NCI-H1436 (cell line): ENCODE results near the gene TMEM151B.

Experiments used
- DNase-seq: peaks from one replicate; lab custom pipeline; 2025; lab: John Stamatoyannopoulos, UW

The TMEM151B gene

DNA sequence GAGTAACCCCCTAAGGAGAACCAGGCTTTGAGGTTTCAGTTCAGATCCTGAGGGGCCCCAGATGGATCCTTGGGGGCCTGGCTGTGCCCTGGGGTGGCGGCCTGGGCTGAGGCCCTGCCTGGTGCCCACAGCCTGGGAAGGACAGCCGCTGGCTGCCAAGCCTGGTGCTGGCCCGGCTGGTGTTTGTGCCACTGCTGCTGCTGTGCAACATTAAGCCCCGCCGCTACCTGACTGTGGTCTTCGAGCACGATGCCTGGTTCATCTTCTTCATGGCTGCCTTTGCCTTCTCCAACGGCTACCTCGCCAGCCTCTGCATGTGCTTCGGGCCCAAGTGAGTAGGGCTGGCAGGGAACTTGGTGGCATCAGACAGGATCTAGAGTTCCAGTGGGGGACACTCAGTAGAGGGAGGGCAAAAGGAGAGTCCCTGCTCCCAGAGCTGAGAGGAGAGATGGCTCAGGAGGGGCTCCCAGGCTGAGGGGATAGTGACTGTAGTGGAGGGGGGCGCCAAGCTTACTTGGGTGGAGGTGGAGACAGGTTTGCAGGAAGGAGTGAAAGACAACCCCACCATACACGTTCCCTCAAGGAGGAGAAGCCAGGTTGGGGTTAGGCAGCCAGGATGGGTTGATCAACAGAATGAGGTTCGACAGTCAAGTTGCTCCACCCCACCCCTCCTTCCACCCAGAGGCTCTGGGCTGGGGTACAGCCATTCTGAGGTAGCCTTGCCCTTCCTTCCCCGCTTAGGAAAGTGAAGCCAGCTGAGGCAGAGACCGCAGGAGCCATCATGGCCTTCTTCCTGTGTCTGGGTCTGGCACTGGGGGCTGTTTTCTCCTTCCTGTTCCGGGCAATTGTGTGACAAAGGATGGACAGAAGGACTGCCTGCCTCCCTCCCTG is 37.3 kb upstream of the TMEM151B start:
- DNase-seq = no peak

DNA sequence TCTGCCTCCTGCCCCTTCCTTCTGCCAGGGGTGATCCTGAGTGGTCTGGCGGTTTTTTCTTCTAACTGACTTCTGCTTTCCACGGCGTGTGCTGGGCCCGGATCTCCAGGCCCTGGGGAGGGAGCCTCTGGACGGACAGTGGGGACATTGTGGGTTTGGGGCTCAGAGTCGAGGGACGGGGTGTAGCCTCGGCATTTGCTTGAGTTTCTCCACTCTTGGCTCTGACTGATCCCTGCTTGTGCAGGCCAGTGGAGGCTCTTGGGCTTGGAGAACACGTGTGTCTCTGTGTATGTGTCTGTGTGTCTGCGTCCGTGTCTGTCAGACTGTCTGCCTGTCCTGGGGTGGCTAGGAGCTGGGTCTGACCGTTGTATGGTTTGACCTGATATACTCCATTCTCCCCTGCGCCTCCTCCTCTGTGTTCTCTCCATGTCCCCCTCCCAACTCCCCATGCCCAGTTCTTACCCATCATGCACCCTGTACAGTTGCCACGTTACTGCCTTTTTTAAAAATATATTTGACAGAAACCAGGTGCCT is 36.6 kb upstream of the TMEM151B start:
- no peak for DNase-seq

DNA sequence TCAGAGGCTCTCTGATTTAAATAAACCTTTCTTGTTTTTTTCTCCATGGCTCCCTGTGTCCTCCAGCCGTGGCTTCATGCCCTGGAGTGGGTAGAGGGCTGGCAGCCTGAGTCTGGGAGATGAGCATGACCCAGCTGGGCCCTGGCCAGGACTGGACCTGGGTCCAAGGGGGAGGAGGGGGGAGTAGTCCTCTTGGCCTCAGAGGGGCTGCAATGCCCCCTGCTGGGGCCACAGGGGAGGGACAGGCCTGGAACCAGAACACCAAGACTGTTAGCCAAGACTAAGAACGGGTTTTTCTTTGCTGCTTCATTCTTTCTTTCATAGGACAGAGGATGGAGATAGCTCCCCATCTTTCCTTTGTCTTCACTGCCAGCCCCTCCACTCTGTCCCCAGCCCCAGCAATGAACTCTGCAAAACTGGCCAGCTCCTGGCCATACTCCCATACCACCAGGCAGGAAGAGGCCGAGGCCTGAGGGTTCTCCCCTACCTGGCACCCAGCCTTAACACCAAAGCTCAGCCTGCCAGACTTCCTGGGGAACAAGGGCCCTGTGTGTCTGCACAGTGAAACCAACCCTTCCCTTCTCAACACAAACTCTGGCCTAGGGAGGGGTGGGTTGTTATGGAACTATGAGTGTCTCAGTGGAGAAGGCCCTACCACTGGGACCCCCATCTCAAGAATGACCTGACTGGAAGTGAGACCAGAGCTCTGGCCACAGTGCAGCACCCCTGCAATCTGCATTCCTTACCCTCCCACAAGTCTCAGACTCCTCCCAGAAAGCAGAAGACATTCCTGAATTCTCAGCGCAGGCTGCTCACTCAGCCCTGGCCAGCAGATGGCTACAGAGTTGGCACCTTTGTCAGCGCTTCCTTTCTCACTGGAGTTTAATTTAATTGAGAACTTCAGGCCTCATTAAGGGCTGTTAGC is 35.9 kb upstream of the TMEM151B start:
- no peak for DNase-seq

DNA sequence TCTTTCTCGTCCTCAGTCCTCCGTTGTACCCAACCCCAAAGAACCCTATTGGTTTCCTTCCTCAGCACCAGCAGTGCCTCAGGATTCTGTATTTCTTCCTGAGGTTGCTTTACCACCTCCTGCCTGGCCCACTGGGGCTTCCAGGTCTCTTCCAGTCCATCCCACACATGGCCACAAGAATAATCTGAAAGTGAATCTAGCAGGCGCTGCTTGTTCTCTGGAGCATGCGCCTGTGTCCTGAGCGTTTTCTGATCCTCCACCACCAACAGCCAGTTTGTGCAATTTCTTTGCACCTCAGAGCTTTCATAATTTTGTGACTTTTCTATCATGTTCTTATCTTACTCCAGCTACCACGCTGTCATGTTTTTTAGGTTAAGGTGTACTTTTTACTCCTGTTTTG is 35.0 kb upstream of the TMEM151B start:
- DNase-seq = no peak

DNA sequence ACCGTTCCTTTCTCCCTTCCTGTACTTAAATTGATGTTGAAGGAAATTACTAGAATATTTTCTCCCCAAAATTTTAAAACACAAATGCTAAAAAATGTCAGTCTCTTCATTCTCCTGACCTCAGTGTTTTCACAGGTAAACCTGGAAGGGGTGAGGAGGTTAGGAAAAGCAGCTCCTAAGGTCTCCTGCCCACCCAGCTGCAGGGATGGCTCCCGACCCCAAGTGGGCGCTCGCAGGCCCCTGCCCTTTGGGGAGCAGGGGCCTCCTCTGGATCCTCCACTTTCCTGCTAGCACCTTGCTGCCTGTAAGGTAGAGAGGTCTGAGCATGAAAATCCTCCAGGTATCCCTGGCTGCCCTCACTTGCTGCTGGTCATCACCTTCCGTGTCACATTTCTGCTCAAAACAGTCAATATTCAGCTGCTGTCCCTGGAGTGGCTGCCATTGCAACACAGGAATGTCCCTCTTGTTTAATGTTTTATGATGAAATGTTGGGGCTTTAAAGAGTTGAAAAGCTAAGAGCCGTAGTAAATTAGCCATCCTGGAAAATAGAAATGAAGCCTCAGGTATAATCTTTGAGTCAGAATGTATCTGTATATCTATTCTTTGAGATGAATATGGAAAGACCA is 34.2 kb upstream of the TMEM151B start:
- DNase-seq = no peak

DNA sequence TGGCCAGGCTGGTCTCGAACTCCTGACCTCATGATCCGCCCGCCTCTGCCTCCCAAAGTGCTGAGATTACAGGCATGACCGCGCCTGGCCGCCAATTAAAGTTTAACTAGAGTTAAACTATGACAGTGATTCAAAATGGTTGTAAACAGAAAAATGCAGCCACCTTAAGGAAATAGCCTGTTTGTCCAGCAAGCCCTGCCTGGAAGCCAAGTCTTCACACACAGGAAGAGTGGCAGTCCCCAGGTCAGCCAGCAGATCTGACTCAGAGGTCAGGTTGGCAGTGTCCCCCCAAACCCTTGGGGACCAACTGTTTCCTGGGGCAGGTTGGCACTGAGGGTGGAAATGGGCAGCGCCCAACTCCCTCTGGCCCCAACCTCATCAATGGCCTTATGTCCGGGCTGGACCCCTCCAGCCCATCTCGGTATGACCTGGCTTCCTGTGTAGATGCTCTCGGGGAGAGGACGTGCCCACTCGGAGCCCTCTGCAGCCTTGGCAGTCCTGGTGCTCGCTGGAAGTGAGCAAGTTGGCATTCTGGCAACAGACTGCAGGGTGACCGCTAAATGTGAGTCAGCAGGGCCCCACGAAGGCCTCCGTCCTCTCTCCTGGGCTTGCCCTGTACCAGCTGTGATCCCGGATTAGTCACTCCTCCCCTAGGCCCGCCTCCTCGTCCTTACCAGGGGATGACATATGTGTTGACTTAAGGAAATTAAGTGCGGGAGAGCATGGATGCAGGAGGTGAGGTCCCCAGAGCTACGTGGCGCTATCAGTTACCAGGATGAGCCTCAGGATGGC is 33.0 kb upstream of the TMEM151B start:
- DNase-seq = peak; percentile 80

DNA sequence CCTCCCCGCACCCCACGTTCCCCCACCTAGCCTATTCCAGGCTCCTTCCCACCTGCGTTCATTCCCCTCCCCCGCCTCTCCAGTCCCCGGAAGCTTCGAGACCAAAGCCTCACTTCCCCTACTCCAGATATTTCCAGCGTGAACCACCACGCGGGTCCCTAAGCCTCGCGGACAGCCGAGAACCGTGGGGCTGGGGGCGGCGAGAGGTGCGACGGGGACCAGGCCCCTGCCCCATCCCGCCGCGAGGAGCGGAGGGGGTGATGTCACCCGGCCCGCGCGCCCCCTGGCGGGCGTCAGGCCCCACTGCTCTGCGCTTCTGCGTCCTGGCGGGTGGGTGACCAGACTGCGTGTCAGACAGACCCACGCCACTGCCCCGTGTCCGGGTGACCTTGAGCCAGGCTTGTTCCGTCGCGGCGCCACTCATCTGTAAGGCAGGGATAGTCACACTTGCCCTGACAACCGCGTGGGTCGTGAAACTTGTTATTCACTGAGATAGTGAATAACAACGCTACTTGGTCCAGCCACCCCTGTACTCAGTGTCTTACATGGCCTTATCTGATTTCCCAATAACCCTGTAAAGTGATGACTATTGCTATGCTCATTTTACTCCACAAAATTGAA is 32.3 kb upstream of the TMEM151B start:
- peak; percentile 69 for DNase-seq

DNA sequence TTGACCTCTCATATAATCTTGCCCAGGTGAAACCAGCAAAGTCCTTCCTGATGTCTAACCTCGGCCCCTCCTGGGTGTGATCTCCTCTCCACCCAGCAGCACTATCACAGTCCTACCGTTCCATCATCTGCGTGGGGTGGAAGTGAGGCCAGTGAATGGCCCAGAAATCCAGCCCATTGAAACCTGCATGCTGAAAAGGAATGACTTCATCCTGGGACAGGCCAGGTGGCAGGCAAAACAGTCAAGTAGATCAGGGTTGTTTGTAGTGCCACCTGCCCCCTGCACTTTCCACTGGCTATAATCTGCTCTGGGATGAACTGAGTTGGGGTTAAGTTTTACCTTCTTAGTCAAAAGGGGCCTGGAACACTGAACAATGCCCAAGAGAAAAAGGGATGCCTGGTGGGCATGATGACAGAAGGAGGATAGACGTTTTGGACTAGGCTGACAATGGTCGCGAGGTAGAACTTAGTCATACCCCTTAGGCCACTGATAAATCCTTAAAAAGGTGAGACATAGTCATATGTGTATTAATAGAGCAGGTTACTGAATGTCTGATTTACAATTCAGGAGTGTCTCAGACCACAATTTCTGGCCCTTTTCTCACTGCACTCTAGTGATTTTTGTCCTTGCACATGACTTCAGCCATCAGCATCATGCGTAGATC is 31.4 kb upstream of the TMEM151B start:
- DNase-seq = no peak

DNA sequence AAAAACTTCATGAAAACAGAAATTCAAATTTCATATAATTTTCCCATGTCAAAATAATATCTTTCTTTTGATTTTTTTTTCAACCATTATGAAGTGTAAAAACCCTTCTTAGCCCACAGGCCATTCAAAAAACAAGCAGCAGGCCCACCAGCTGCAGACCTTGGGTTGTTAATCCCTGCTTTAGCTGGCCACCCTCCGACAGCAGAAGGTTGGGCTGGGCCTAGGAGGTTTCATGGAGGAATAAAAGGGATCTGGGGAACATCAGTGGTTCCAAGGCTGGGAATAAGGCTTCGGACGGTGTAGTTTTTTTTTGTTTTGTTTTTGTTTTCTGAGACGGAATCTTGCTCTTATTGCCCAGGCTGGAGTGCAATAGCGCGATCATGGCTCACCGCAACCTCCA is 26.9 kb upstream of the TMEM151B start:
- DNase-seq = no peak

DNA sequence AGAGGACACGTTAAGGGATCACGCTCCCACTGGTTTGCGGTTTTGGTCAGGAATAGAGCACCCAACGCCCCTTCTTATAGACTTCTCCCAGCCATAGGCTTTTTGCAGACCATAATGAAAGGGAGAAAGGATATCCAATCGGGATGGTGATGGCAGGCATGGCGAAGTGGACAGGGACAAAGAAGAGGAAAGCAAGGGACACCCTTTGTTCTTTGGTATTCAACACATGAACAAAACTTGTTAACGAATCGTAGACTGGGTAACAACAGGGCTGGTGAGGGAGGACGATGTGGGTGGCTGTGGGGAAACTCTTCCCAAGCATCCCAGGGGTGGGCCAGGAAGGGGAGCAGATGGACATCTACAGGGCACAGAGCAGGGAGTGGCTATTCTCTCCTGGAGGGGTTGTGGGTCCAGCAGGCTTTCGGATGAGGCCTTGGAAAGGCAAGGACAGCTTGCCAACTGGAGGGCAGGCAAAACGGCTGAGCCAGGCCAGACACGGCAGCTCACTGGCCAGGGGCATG is 24.8 kb upstream of the TMEM151B start:
- no peak for DNase-seq

DNA sequence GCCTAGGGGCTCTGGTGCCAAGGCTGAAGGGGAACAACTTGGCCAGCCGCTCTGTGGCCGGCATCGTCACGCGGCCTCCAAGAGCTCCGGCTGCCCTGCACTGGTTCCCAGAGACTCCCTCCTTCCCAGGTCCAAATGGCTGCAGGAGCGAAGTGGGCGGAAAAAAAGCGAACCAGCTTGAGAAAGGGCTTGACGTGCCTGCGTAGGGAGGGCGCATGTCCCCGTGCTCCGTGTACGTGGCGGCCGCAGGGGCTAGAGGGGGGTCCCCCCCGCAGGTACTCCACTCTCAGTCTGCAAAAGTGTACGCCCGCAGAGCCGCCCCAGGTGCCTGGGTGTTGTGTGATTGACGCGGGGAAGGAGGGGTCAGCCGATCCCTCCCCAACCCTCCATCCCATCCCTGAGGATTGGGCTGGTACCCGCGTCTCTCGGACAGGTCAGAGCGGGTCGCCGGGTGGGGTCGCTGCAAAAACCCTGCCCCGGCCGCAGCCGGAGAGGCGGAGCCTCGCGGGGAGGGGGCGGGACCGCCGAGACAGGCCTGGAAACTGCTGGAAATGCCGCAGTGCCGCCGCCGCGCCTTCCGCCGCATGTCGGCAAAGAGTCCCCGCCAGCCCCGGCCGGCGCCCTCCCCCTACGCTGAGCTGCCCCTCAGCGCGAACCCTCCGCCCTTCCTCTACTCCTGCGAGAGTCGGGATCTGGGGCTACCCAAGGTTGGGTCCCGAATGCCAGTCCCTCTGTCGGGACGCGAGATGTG is 24.2 kb upstream of the TMEM151B start:
- peak; percentile 71 for DNase-seq

DNA sequence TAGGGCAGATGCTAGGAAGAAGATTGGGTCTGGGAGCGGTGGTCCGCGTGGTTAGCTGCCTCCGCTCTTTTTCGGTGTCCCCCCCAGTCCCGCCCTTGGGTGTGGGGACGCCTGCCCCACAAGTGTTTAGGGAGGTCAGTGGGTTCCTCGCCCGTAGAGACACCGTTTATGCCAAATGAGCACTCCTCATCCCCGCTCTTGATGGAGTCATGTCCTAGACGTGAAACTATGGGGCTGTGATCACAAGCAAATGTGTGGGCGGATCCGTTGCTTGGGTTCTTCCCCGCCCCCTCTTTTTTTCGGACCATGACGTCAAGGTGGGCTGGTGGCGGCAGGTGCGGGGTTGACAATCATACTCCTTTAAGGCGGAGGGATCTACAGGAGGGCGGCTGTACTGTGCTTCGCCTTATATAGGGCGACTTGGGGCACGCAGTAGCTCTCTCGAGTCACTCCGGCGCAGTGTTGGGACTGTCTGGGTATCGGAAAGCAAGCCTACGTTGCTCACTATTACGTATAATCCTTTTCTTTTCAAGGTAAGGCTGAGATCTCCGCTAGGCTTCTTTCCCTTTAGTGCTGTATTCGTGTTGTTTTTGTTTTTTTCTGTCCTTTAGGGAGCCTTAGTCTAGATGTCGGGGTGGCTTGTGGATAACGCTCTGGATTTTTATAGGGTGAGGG is 23.4 kb upstream of the TMEM151B start, which contains the start of gene HSP90AB1:
HSP90AB1 (plus strand) TSS at position 439 of the 675 bp plus-strand sequence. CDS start 1,529 bp downstream, outside the sequence.
- DNase-seq = peak; percentile 98

DNA sequence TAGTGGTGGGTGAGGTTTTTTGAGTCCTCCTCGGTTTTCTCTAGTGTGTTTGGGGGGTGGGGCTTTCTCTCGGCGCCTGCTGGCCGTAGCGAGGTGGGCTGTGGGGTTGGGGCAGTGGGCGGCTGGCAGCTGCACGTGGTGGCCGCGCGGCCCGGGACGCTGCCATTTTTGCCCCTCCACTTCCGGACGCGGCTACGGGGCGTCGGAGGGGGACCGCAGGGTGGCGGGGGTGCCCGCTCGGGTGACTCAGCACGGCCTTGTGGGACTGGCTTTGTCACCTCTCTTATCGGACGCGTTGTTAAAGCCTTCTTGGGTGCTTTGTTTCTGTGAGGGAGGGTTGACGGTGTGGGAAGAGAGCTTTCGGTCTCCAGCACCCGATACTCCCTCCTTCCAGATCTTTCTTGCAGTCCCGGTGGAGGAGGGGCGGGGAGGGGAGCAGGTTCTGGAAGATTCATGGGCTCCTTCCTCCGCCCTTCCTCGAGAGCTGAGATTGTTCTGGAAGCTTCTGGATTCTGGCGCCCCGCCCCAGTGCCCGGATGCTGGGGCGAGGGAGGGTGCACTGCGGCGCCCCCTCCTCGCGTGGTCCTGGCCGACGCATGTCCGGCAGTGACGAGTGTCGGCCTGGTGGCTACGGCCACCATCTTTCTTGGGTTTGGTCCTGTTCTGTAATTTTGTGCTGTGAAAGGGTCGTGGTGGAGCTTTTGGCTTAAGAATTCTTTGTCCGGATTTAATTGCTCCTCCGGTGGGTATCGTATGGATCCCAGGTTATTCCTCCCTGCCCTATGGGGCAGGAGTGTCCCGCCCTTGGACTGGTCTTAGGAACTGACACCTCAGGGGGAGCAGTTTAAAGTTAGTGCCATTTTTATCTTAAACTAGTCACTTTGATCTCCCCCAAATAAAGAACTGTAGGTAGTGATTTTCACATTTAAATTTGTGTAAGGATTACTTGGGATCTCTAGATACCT is 22.6 kb upstream of the TMEM151B start:
- DNase-seq = peak; percentile 47

DNA sequence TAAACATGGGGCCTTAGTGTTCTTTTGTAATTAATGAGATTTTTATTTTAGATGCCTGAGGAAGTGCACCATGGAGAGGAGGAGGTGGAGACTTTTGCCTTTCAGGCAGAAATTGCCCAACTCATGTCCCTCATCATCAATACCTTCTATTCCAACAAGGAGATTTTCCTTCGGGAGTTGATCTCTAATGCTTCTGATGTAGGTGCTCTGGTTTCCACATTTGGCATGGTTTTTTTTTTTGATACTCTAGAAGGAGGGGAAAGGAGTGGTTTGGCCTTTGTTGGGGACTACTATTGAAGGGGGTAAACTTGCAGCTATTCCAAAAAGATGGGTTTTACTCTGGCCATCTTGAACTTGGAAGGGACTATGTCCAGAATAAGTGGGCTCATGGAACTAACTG is 21.7 kb upstream of the TMEM151B start:
- DNase-seq = no peak

DNA sequence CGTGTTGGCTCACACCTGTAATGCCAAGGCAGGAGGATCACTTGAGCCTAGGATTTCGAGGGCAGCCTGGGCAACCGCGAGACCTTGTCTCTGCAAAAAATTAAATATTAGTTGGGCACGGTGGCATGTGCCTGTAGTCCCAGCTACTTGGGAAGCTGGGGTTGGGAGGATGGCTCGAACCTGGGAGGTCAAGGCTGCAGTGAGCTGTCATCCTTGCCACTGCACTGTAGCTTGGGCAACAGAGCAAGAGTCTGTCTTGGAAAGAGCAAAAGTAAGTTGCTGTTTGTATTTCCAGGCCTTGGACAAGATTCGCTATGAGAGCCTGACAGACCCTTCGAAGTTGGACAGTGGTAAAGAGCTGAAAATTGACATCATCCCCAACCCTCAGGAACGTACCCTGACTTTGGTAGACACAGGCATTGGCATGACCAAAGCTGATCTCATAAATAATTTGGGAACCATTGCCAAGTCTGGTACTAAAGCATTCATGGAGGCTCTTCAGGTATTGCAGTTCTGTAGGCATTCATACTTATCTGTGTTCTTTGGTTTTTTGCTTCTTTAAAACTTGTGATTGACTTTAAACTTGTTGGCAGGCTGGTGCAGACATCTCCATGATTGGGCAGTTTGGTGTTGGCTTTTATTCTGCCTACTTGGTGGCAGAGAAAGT is 21.0 kb upstream of the TMEM151B start:
- DNase-seq = no peak

DNA sequence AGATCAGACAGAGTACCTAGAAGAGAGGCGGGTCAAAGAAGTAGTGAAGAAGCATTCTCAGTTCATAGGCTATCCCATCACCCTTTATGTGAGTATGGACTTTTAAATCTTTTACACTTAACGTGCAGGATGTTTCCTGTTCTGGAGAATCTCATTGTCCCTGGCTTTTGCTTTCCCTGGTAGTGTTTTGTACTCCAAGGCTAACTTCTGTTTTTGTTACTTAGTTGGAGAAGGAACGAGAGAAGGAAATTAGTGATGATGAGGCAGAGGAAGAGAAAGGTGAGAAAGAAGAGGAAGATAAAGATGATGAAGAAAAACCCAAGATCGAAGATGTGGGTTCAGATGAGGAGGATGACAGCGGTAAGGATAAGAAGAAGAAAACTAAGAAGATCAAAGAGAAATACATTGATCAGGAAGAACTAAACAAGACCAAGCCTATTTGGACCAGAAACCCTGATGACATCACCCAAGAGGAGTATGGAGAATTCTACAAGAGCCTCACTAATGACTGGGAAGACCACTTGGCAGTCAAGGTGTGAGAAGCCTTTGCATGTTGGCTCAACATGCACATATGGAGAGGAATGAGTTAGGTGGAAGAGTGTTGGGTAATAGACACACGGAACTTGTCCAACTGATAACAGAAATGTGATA is 20.1 kb upstream of the TMEM151B start:
- no peak for DNase-seq
